OCI-LY7 (cell line): ENCODE data around the gene CDCA8. TPM values are rescaled to one million over a fixed set of nuclear protein-coding genes. Genes with fewer than 3 reads are reported as not detected.

Experiments
- BruUV-seq: library from RNA; stranded (reverse); fragments of 400-500 nt; replicated peaks from 2 replicates; lab custom pipeline; 2021; lab: Mats Ljungman, UMichigan
- CTCF ChIA-PET: fragments of 300-600 bp; sonication (Branson Sonifier 250); formaldehyde crosslinking; loops from one replicate; lab custom pipeline; 2022; ENCODE audit warnings: antibody characterized with exemption; ENCODE audit not compliant: unreplicated experiment; lab: Charles Lee
- POLR2A ChIA-PET: fragments of 300-600 bp; sonication (Branson Sonifier 250); formaldehyde crosslinking; loops from one replicate; lab custom pipeline; 2022; ENCODE audit warnings: antibody characterized with exemption; lab: Charles Lee
- DNase-seq: peaks from one replicate; pipeline ENCODE4 v3.0.0-alpha.2; 2015; ENCODE audit warnings: low spot score
- H2AFZ ChIP-seq: fragments of 200-600 bp; sonication (generic), shearing (Covaris generic); 2 replicates; pipeline ENCODE4 v1.6.1; 2014; ENCODE audit warnings: mild to moderate bottlenecking, antibody characterized with exemption, low read length, moderate library complexity
- H3K27ac ChIP-seq: fragments of 200-600 bp; sonication (generic); 2 replicates; pipeline ENCODE4 v1.5.1; 2014; ENCODE audit warnings: mixed run types, low read depth, mild to moderate bottlenecking, moderate library complexity, low read length, inconsistent platforms; ENCODE audit not compliant: poor library complexity, severe bottlenecking
- H3K36me3 ChIP-seq: fragments of 200-600 bp; sonication (generic); 2 replicates; pipeline ENCODE4 v1.6.1; 2014; ENCODE audit warnings: mild to moderate bottlenecking, antibody characterized with exemption, low read length, moderate library complexity, mixed read lengths; ENCODE audit not compliant: insufficient read depth
- H3K4me1 ChIP-seq: fragments of 200-600 bp; sonication (generic); 2 replicates; pipeline ENCODE4 v1.5.1; 2014; ENCODE audit warnings: mild to moderate bottlenecking, low read length; ENCODE audit not compliant: insufficient read depth, poor library complexity, severe bottlenecking
- H3K4me2 ChIP-seq: fragments of 200-600 bp; sonication (generic); 2 replicates; pipeline ENCODE4 v1.6.1; 2014; ENCODE audit warnings: mild to moderate bottlenecking, low read length
- H3K4me3 ChIP-seq: fragments of 200-600 bp; sonication (generic); 2 replicates; pipeline ENCODE4 v1.5.1; 2014; ENCODE audit warnings: mild to moderate bottlenecking, low read depth, low read length; ENCODE audit not compliant: poor library complexity, severe bottlenecking
- H3K79me2 ChIP-seq: fragments of 200-600 bp; sonication (generic); 2 replicates; pipeline ENCODE4 v1.6.1; 2016; ENCODE audit warnings: low read depth, mild to moderate bottlenecking, low read length, moderate library complexity, mixed read lengths; ENCODE audit not compliant: insufficient read depth
- H3K9me2 ChIP-seq: fragments of 200-600 bp; sonication (generic); 2 replicates; pipeline ENCODE4 v1.6.1; 2016; ENCODE audit warnings: mild to moderate bottlenecking, low read length, mixed read lengths; ENCODE audit not compliant: insufficient read depth
- H3K9me3 ChIP-seq: fragments of 200-600 bp; sonication (generic); 2 replicates; pipeline ENCODE4 v1.6.1; 2014; ENCODE audit warnings: mild to moderate bottlenecking, mixed run types, low read length, mixed read lengths
- H4K20me1 ChIP-seq: fragments of 200-600 bp; sonication (generic); 2 replicates; pipeline ENCODE4 v1.6.1; 2014; ENCODE audit warnings: mild to moderate bottlenecking, antibody characterized with exemption, low read length, moderate library complexity, mixed read lengths; ENCODE audit not compliant: insufficient read depth
- CTCF ChIP-seq: fragments of 200-600 bp; sonication (generic); conservative IDR thresholded peaks from 2 replicates; pipeline ENCODE4 v1.5.1; 2014; ENCODE audit warnings: mild to moderate bottlenecking, antibody characterized with exemption, low read length, moderate library complexity, mixed read lengths
- EZH2phosphoT487 ChIP-seq: fragments of 200-600 bp; sonication (generic); IDR thresholded peaks from 2 replicates; pipeline ENCODE4 v1.6.1; 2018; ENCODE audit warnings: low read depth, borderline replicate concordance, mild to moderate bottlenecking, mixed run types, antibody characterized with exemption, low read length, moderate library complexity, mixed read lengths
- intact Hi-C: fragments of 100-400 bp; cut with micrococcal nuclease; formaldehyde crosslinking; loops from one replicate; pipeline ENCODE4 v1.10.0; 2022; ENCODE audit not compliant: unreplicated experiment
- total RNA-seq, 2 experiments: library from RNA; depleted of rRNA in 1 of 2; stranded (reverse); fragments of >200 nt in 1 of 2; shearing (Covaris generic) in 1 of 2; gene quantifications; 2 replicates each; pipeline ENCODE4 v1.2.3, GENCODE V29; 2014 to 2022

CDCA8 gene
- total RNA-seq, 2 experiments from 2014 or later: 60.0 to 111 TPM

GRCh38 chr1:37666241-37666867 is 26.0 kb upstream of the CDCA8 start:
- Histone ChIP-seq H3K9me3 (no peaks in the 10 kb centered on the region), H3K4me2 (no peak overlapping the region), H3K36me3 (no peaks in the 10 kb centered on the region), H2AFZ (no peak overlapping the region), H3K4me1 (peaks cover 15% of the 10 kb centered on the region), H3K9me2 (no peaks in the 10 kb centered on the region), H3K4me3 (no peak overlapping the region), H3K27ac (no peak overlapping the region), H4K20me1 (no peaks in the 10 kb centered on the region), H3K79me2 (no peaks in the 10 kb centered on the region)
- ChIA-PET POLR2A (interaction anchor here (0.6 to 1.6 kb wide), 3 partner anchors 9 to 152 kb away, joined by 3 to 6 read pairs (median 5); partner anchors contain the start of gene MEAF6), CTCF (interaction anchor here (0.7 kb wide), 1 partner anchor 59 kb away, joined by 3 read pairs; no protein-coding TSS in a partner anchor)
- no TSS peak for BruUV-seq
- intact Hi-C loops: no loop called here
- no peak for DNase-seq
- no peak for TF ChIP-seq CTCF
- no peak for TF ChIP-seq EZH2phosphoT487

GRCh38 chr1:37667023-37667671 is 25.2 kb upstream of the CDCA8 start:
- Histone ChIP-seq H3K36me3 (no peaks in the 10 kb centered on the region), H3K4me2 (no peak overlapping the region), H3K4me1 (peaks cover 10% of the 10 kb centered on the region), H3K9me2 (no peaks in the 10 kb centered on the region), H2AFZ (no peak overlapping the region), H3K9me3 (no peaks in the 10 kb centered on the region), H3K27ac (no peak overlapping the region), H3K79me2 (no peaks in the 10 kb centered on the region), H3K4me3 (no peak overlapping the region), H4K20me1 (no peaks in the 10 kb centered on the region)
- intact Hi-C loops: no loop called here
- BruUV-seq: no TSS peak
- no peak for DNase-seq
- TF ChIP-seq CTCF: no peak
- POLR2A ChIA-PET: interaction anchor here (0.6 to 1.6 kb wide), 3 partner anchors 8 to 153 kb away, joined by 3 to 6 read pairs (median 5); partner anchors contain the start of gene MEAF6
- CTCF ChIA-PET: no interaction called here

DNA sequence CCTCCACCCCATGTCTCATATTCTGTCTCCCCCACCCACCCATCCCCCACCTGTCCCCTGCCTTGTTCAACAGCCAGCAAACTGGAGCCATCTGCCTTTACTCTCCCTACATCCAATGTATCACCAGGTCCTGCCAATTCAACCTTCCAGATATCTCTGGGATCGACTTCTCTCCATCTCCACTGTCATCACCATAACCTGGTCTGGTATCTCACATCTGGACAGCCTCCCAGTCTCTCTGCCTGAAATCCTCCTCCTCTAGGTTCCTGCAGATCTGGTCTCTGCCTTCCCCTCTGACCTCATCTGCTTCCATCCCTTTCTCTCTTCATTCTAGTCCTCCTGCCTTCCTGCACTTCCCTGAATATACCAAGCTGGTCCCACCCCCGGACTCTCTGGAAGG is 22.2 kb upstream of the CDCA8 start:
- H4K20me1 ChIP-seq: no peaks in the 10 kb centered on the region
- no peaks in the 10 kb centered on the region for H3K9me2 ChIP-seq
- H3K27ac ChIP-seq: no peak overlapping the region
- no TSS peak for BruUV-seq
- intact Hi-C loops: no loop called here
- H3K9me3 ChIP-seq: no peaks in the 10 kb centered on the region
- peaks cover 28% of the 10 kb centered on the region for H3K4me1 ChIP-seq
- ChIA-PET CTCF (no interaction called here), POLR2A (no interaction called here)
- H3K36me3 ChIP-seq: no peaks in the 10 kb centered on the region
- TF ChIP-seq CTCF: no peak
- no peak for TF ChIP-seq EZH2phosphoT487
- H2AFZ ChIP-seq: no peak overlapping the region
- no peak overlapping the region for H3K4me2 ChIP-seq
- no peak for DNase-seq
- no peak overlapping the region for H3K4me3 ChIP-seq
- no peaks in the 10 kb centered on the region for H3K79me2 ChIP-seq
